Thyroid gland (tissue), 4 donors: ENCODE measurements around the gene CLK2. TPM values are rescaled to one million over a fixed set of nuclear protein-coding genes. Genes with fewer than 3 reads are reported as not detected.
A peak's percentile ranks its signal among the peaks of the same experiment; 100 is the strongest.

ENCODE experiments used
- DNase-seq, 2 donors: peaks; one replicate each; pipeline ENCODE4 v3.0.0-alpha.2; 2019
- H3K27ac ChIP-seq, 3 donors: fragments of 200-600 bp; sonication (generic); 1 replicate in 2 of 3; 2 replicates in 1 of 3; pipeline ENCODE4 v1.5.1; 2016 to 2019; ENCODE audit warnings: mild to moderate bottlenecking in 1 of 3, moderate library complexity in 1 of 3
- H3K27me3 ChIP-seq: fragments of 200-600 bp; sonication (generic); one replicate; pipeline ENCODE4 v1.5.1; 2019
- H3K36me3 ChIP-seq, 2 donors: fragments of 200-600 bp; sonication (generic); one replicate each; pipeline ENCODE4 v1.5.1; 2016 to 2019
- H3K4me1 ChIP-seq, 2 donors: fragments of 200-600 bp; sonication (generic); one replicate each; pipeline ENCODE4 v1.5.1; 2017 to 2019
- H3K4me3 ChIP-seq, 3 donors: fragments of 200-600 bp; sonication (generic); replicated peaks in 1 of 3; 1 replicate in 2 of 3; 2 replicates in 1 of 3; pipeline ENCODE4 v1.5.1; 2016; ENCODE audit warnings: mild to moderate bottlenecking in 1 of 3
- H3K9me3 ChIP-seq: fragments of 200-600 bp; sonication (generic); one replicate; pipeline ENCODE4 v1.5.1; 2017
- POLR2A ChIP-seq, 2 donors: fragments of 450-650 bp; IDR thresholded peaks; one replicate each; pipeline ENCODE4 v1.6.1; 2017; ENCODE audit warnings: antibody characterized with exemption in 2 of 2, mild to moderate bottlenecking in 2 of 2, moderate library complexity in 1 of 2
- WGBS, 2 donors: methylation state at CpG; one replicate each; pipeline ENCODE4 v1.1.5; 2017; 5-methylcytosine and 5-hydroxymethylcytosine counted together
- intact Hi-C: fragments of 100-400 bp; cut with DNase I; formaldehyde crosslinking; loops from one replicate; pipeline ENCODE4 v1.15.1; 2023
- total RNA-seq, 4 donors: library from RNA; depleted of rRNA; stranded (reverse); fragments of >200 nt; gene quantifications; one replicate each; pipeline ENCODE4 v1.2.3, GENCODE V29; 2016
- TF ChIP-seq, protein P1 (sequence below), 6 experiments: fragments of 200-600 bp in 3 of 6; fragments of 450-650 bp in 3 of 6; sonication (generic) in 3 of 6; IDR thresholded peaks; one replicate each; pipeline ENCODE4 v1.5.1; 2016 to 2019; ENCODE audit warnings: antibody characterized with exemption in 6 of 6, mild to moderate bottlenecking in 2 of 6, inconsistent platforms in 1 of 6, moderate library complexity in 1 of 6

CLK2 gene
- total RNA-seq, 4 donors from 2014 or later, result 40.0 to 61.6 (median 56.2) TPM

GRCh38 chr1:155272466-155273342 is 600 bp downstream of the CLK2 start:
- WGBS, 2 donors, result 5 to 7% methylated on average over 29 to 34 of the region's 44 CpGs
- Histone ChIP-seq H3K27ac (peak overlapping the region; percentile 81 to 93 (median 90)), H3K36me3 (peaks cover 31 to 35% of the 10 kb centered on the region in 2 donors), H3K9me3 (no peaks in the 10 kb centered on the region), H3K27me3 (no peaks in the 10 kb centered on the region), H3K4me1 (peaks cover 12 to 15% of the 10 kb centered on the region in 2 donors), H3K4me3 (peak overlapping the region; percentile 23 to 96 (median 44))
- intact Hi-C loops, result no loop called here
- no peak for TF ChIP-seq POLR2A (IDR thresholded peaks at IDR 0.05)
- TF ChIP-seq, protein P1, sequence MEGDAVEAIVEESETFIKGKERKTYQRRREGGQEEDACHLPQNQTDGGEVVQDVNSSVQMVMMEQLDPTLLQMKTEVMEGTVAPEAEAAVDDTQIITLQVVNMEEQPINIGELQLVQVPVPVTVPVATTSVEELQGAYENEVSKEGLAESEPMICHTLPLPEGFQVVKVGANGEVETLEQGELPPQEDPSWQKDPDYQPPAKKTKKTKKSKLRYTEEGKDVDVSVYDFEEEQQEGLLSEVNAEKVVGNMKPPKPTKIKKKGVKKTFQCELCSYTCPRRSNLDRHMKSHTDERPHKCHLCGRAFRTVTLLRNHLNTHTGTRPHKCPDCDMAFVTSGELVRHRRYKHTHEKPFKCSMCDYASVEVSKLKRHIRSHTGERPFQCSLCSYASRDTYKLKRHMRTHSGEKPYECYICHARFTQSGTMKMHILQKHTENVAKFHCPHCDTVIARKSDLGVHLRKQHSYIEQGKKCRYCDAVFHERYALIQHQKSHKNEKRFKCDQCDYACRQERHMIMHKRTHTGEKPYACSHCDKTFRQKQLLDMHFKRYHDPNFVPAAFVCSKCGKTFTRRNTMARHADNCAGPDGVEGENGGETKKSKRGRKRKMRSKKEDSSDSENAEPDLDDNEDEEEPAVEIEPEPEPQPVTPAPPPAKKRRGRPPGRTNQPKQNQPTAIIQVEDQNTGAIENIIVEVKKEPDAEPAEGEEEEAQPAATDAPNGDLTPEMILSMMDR (IDR thresholded peaks at IDR 0.05), result no peak
- no peak for DNase-seq

DNA sequence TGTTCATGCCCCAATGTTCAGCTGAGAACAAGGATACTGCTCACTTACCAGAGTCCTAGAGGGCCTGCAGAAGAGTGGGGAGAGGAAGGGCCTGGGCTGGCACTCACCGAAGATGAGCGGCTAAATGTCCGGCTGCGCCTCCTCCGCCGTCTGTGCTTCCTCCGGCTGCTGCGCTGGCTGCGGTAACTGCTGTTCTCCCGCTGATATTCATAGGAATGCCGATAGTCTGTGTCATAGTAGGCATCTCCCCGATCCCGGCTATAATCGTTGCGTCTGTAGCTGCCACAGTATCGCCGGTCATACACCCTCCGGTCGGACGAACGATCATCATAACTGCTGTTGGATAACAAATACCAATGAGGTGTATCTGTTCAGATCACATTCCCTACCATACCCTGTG is 3.9 kb downstream of the CLK2 start:
- WGBS, 2 donors, result 96 to 98% methylated on average over 21 of the region's 21 CpGs
- no peak overlapping the region for H3K4me3 ChIP-seq
- TF ChIP-seq, protein P1 (IDR thresholded peaks at IDR 0.05), result no peak
- TF ChIP-seq POLR2A (IDR thresholded peaks at IDR 0.05), result no peak

GRCh38 chr1:155268630-155269029 is 4.7 kb downstream of the CLK2 start:
- Histone ChIP-seq H3K9me3 (no peaks in the 10 kb centered on the region), H3K4me3 (no peak overlapping the region), H3K27ac (no peak overlapping the region), H3K4me1 (peaks cover 7 to 8% of the 10 kb centered on the region in 2 donors), H3K27me3 (no peaks in the 10 kb centered on the region), H3K36me3 (peaks cover 68 to 75% of the 10 kb centered on the region in 2 donors)
- TF ChIP-seq, protein P1 (IDR thresholded peaks at IDR 0.05), result no peak
- TF ChIP-seq POLR2A (IDR thresholded peaks at IDR 0.05), result no peak
- 92 to 96% methylated on average over 21 of the region's 21 CpGs for WGBS, 2 donors
- no peak for DNase-seq
- intact Hi-C loops, result no loop called here

More for the DNA sequence above, 3.9 kb downstream of the CLK2 start:
- DNase-seq, result no peak
- Histone ChIP-seq H3K9me3 (no peaks in the 10 kb centered on the region), H3K27ac (no peak overlapping the region), H3K4me1 (peaks cover 8 to 11% of the 10 kb centered on the region in 2 donors), H3K27me3 (no peaks in the 10 kb centered on the region), H3K36me3 (peaks cover 61 to 68% of the 10 kb centered on the region in 2 donors)
- intact Hi-C loops, result no loop called here

- Histone ChIP-seq H3K9me3 (no peaks in the 10 kb centered on the region), H3K4me1 (peaks cover 6 to 7% of the 10 kb centered on the region in 2 donors), H3K4me3 (no peak overlapping the region), H3K36me3 (peaks cover 70 to 81% of the 10 kb centered on the region in 2 donors), H3K27ac (no peak overlapping the region), H3K27me3 (no peaks in the 10 kb centered on the region)
- TF ChIP-seq POLR2A (IDR thresholded peaks at IDR 0.05), result no peak
- TF ChIP-seq, protein P1 (IDR thresholded peaks at IDR 0.05), result no peak
- DNase-seq, result no peak
- 93 to 95% methylated on average over 2 of the region's 2 CpGs for WGBS, 2 donors
- intact Hi-C loops, result no loop called here
Observed at GRCh38 chr1:155267373-155267772, 5.9 kb downstream of the CLK2 start.

DNA sequence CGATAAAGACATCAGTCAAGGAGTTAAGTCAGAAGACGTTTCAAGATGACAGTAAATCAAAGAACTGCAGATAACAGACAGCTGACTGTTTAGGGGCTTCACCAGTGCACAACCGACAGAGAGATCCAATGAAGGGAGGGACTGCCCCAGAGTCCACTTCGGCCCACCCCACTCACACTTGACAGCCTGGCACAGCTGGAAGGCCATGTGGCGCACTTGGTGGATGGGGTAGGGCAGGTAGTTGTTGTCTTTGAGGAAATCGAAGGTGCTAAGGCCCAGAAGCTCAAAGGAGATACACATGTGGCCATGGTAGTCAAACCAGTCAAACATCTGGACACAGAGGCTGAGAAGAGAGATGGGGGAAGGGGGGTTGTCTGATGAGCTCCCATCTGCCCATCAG is 6.8 kb downstream of the CLK2 start:
- H3K27ac ChIP-seq, result no peak overlapping the region
- H3K36me3 ChIP-seq, result peaks cover 70 to 81% of the 10 kb centered on the region in 2 donors
- H3K27me3 ChIP-seq, result no peaks in the 10 kb centered on the region
- intact Hi-C loops, result no loop called here
- no peaks in the 10 kb centered on the region for H3K9me3 ChIP-seq
- no peak overlapping the region for H3K4me3 ChIP-seq
- no peak for DNase-seq
- peaks cover 3 to 5% of the 10 kb centered on the region in 2 donors for H3K4me1 ChIP-seq
- WGBS, 2 donors, result 82 to 86% methylated on average over 6 of the region's 6 CpGs
- TF ChIP-seq, protein P1 (IDR thresholded peaks at IDR 0.05), result no peak
- TF ChIP-seq POLR2A (IDR thresholded peaks at IDR 0.05), result no peak
